AG08396 (cell line): ENCODE results near the gene PTPN3.

Experiments
- DNase-seq: peaks from one replicate; pipeline ENCODE4 v3.0.0; 2012; ENCODE audit warnings: low spot score, mixed read lengths

The PTPN3 gene

GRCh38 chr9:109421026-109421970 is 76.8 kb downstream of the PTPN3 start:
- no peak for DNase-seq

- no peak for DNase-seq
Measured at GRCh38 chr9:109419531-109419930, 78.6 kb downstream of the PTPN3 start.

- no peak for DNase-seq
Measured at GRCh38 chr9:109418827-109419226, 79.3 kb downstream of the PTPN3 start.

- DNase-seq, result no peak
Measured at GRCh38 chr9:109417585-109418544, 80.2 kb downstream of the PTPN3 start.

- peak; percentile 34 for DNase-seq
Measured at GRCh38 chr9:109417054-109417453, 81.1 kb downstream of the PTPN3 start.

GRCh38 chr9:109416135-109416706 is 81.9 kb downstream of the PTPN3 start:
- no peak for DNase-seq

- no peak for DNase-seq
Measured at GRCh38 chr9:109414125-109414785, 83.9 kb downstream of the PTPN3 start.

GRCh38 chr9:109411798-109412352 is 86.2 kb downstream of the PTPN3 start:
- peak; percentile 27 for DNase-seq

- DNase-seq, result no peak
Measured at GRCh38 chr9:109411069-109411761, 86.9 kb downstream of the PTPN3 start.

GRCh38 chr9:109409773-109410397 is 88.2 kb downstream of the PTPN3 start:
- DNase-seq, result no peak

GRCh38 chr9:109408759-109409462 is 89.2 kb downstream of the PTPN3 start:
- no peak for DNase-seq

- no peak for DNase-seq
Measured at GRCh38 chr9:109403766-109404320, 94.3 kb downstream of the PTPN3 start.

- no peak for DNase-seq
Measured at GRCh38 chr9:109403116-109403515, 95.0 kb downstream of the PTPN3 start.

- no peak for DNase-seq
Measured at GRCh38 chr9:109401990-109402318, 96.2 kb downstream of the PTPN3 start.

GRCh38 chr9:109401169-109401989 is 96.7 kb downstream of the PTPN3 start:
- DNase-seq, result peak; percentile 61

GRCh38 chr9:109399258-109399767 is 98.8 kb downstream of the PTPN3 start:
- DNase-seq, result no peak

- DNase-seq, result no peak
Measured at GRCh38 chr9:109391176-109391575, 106.9 kb downstream of the PTPN3 start.

GRCh38 chr9:109387856-109388255 is 110.3 kb downstream of the PTPN3 start:
- DNase-seq, result no peak
